ENCODE results near the gene TTC34. TPM values are rescaled to one million over a fixed set of nuclear protein-coding genes. Genes with fewer than 3 reads are reported as not detected.
A peak's percentile ranks its signal among the peaks of the same experiment; 100 is the strongest.

TTC34 gene
- total RNA-seq, 1 donor from 2014 or later, result 0.09 TPM

DNA sequence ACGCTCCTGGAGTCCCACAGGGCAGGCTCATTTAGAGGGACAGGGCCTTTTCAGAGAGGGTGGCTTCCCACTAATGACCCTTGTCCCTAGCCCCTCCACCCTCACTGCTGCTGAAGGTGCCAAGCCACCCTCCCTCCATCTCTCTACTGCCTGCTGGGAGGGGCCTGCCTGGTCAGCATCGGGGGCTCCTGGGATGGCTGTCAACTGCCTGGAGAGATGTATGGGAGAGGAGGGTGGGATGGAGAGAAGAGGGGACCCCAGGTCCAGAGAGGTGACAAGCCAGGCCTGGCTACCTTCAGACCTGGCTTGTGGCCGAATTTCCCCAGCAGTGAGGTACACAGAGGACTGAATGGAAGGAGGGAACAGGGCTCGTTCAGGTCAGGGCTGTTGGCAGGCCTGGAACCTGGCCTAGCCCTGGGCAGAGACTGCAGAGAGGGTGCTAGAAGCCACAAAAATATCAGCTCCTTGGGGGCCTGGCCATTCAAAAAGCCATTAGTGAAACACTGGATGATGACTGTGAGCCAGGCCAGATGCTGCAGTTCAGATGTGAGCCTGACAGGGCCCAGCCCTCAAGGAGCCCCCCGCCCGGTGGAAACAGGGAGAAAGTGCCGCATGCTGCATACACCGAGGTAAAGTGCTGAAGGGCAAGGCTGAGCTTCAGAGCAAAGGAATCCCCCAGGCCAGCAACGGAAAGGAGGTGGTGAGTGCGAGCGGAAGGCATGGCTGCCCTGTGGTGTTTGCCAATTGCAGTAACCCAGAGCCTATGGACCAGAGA lies 188.7 kb downstream of the TTC34 start:
- Histone ChIP-seq H3K4me2 (no peak overlapping the region), H3K9ac (no peak overlapping the region), H3F3A (ENCODE audit: low read depth) (peaks cover 14% of the 10 kb centered on the region), H3K79me2 (ENCODE audit: low read depth) (no peaks in the 10 kb centered on the region), H3K27ac (no peak overlapping the region), H4K20me1 (ENCODE audit: low read depth) (no peaks in the 10 kb centered on the region), H3K9me3 (ENCODE audit: low read depth) (no peaks in the 10 kb centered on the region), H3K4me1 (peaks cover 7% of the 10 kb centered on the region), H3K27me3 (peaks cover 20% of the 10 kb centered on the region), H2AFZ (replicated peaks) (no peak overlapping the region), H3K4me3 (no peak overlapping the region), H3K36me3 (no peaks in the 10 kb centered on the region)
- H3K36me3 Mint-ChIP-seq, result no peaks in the 10 kb centered on the region
- peaks cover 11% of the 10 kb centered on the region for H3K4me1 Mint-ChIP-seq
- TF ChIP-seq EZH2phosphoT487 (IDR thresholded peaks at IDR 0.05) (no peak), EZH2 (IDR thresholded peaks at IDR 0.05) (no peak)
- TF ChIP-seq, protein P1, sequence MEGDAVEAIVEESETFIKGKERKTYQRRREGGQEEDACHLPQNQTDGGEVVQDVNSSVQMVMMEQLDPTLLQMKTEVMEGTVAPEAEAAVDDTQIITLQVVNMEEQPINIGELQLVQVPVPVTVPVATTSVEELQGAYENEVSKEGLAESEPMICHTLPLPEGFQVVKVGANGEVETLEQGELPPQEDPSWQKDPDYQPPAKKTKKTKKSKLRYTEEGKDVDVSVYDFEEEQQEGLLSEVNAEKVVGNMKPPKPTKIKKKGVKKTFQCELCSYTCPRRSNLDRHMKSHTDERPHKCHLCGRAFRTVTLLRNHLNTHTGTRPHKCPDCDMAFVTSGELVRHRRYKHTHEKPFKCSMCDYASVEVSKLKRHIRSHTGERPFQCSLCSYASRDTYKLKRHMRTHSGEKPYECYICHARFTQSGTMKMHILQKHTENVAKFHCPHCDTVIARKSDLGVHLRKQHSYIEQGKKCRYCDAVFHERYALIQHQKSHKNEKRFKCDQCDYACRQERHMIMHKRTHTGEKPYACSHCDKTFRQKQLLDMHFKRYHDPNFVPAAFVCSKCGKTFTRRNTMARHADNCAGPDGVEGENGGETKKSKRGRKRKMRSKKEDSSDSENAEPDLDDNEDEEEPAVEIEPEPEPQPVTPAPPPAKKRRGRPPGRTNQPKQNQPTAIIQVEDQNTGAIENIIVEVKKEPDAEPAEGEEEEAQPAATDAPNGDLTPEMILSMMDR (IDR thresholded peaks at IDR 0.05), result no peak
- no peak for DNase-seq (ENCODE audit: low spot score)
- no peak overlapping the region for H3K27ac Mint-ChIP-seq
- peaks cover 10% of the 10 kb centered on the region for H3K27me3 Mint-ChIP-seq (ENCODE audit: insufficient read depth, low read depth)
- H3K4me3 Mint-ChIP-seq, result no peak overlapping the region
- peaks cover 29% of the 10 kb centered on the region for H3K9me3 Mint-ChIP-seq

DNA sequence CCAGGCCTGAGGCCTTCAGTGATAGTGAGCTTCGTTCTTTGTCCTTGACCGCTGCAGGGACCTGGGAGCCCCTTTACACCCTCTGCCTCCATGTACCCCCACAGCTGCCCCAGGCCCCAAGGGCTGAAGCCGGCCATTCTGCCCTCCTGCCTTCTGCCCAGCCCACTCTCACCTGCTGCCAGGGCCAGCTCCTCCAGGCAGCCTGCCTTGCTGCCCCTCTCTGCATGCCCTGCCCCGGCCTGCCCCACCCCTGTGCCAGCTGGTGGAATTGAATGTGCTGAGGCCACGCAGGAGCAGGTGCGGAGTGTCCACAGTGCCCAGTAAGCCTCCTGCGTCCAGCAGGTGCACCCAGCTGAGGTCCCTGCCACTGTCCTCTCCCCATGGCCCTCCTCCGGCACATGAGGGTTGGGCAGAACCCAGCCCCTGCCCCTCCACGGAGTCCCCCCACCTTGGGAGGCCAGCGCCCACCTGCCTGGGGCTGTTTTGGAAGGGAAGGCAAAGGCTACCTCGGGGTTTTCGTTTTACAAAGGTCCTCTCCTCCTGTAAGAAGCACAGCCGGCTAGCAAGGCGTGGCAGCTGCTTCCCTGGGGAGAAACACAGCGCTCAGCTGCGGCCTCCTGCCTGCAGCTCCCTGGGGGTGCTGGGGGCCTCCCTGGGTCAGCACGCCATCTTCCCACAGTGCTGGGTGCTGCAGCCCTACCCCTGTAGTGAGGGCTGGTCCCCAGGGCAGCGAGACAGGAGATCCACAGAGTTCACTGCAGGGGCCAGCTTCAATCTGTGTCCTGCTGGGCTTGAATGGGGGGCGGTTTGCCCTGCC lies 189.7 kb downstream of the TTC34 start:
- Histone ChIP-seq H3K79me2 (ENCODE audit: low read depth) (no peaks in the 10 kb centered on the region), H3K36me3 (no peaks in the 10 kb centered on the region), H3K9ac (no peak overlapping the region), H3F3A (ENCODE audit: low read depth) (peaks cover 14% of the 10 kb centered on the region), H2AFZ (replicated peaks) (no peak overlapping the region), H3K4me2 (peak overlapping the region; percentile 71), H3K4me1 (peaks cover 7% of the 10 kb centered on the region), H3K4me3 (no peak overlapping the region), H3K27ac (no peak overlapping the region), H3K27me3 (peaks cover 19% of the 10 kb centered on the region), H4K20me1 (ENCODE audit: low read depth) (no peaks in the 10 kb centered on the region), H3K9me3 (ENCODE audit: low read depth) (no peaks in the 10 kb centered on the region)
- Mint-ChIP-seq H3K4me3 (no peak overlapping the region), H3K9me3 (peaks cover 26% of the 10 kb centered on the region), H3K36me3 (no peaks in the 10 kb centered on the region), H3K27me3 (ENCODE audit: insufficient read depth, low read depth) (peaks cover 10% of the 10 kb centered on the region), H3K4me1 (peaks cover 10% of the 10 kb centered on the region), H3K27ac (no peak overlapping the region)
- DNase-seq (ENCODE audit: low spot score), result no peak
- TF ChIP-seq EZH2 (IDR thresholded peaks at IDR 0.05) (no peak), EZH2phosphoT487 (IDR thresholded peaks at IDR 0.05) (no peak)
- TF ChIP-seq, protein P1 (IDR thresholded peaks at IDR 0.05), result no peak

DNA sequence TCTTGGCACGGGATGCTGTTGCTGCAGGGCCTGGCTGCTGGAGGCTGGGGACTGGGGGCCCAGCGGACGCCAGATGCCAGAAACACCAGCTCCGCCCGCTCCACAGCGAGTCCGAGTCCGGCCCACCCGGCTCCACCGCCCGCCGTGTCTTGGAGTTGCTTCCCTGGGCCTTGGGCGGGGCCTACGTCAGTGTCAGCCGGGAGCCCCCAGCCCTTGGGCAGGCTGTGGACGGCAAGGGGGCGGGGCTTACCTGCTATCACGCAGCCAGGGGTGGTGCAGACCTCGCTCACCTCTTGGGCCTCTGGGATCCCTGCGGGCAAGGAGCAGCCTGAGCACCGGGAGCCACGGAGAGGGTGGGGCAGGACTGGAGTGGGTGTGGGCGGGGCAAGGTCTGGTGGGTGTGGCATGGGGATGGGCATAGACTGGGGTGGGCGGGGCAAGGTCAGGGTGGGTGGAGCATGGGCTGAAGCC lies 190.4 kb downstream of the TTC34 start:
- H3K9me3 Mint-ChIP-seq, result peaks cover 18% of the 10 kb centered on the region
- no peak overlapping the region for H3K4me3 Mint-ChIP-seq
- H3K36me3 Mint-ChIP-seq, result no peaks in the 10 kb centered on the region
- H2AFZ ChIP-seq (replicated peaks), result no peak overlapping the region
- H3K9me3 ChIP-seq (ENCODE audit: low read depth), result no peaks in the 10 kb centered on the region
- no peak overlapping the region for H3K9ac ChIP-seq
- H3F3A ChIP-seq (ENCODE audit: low read depth), result peaks cover 14% of the 10 kb centered on the region
- no peak overlapping the region for H3K27ac Mint-ChIP-seq
- no peaks in the 10 kb centered on the region for H3K79me2 ChIP-seq (ENCODE audit: low read depth)
- TF ChIP-seq, protein P1 (IDR thresholded peaks at IDR 0.05), result no peak
- no peak for TF ChIP-seq EZH2phosphoT487 (IDR thresholded peaks at IDR 0.05)
- TF ChIP-seq EZH2 (IDR thresholded peaks at IDR 0.05), result no peak
- no peaks in the 10 kb centered on the region for H3K36me3 ChIP-seq
- H3K27me3 ChIP-seq, result peaks cover 13% of the 10 kb centered on the region
- H3K27ac ChIP-seq, result no peak overlapping the region
- peak; percentile 84 for DNase-seq (ENCODE audit: low spot score)
- H4K20me1 ChIP-seq (ENCODE audit: low read depth), result no peaks in the 10 kb centered on the region
- H3K4me2 ChIP-seq, result peak overlapping the region; percentile 71
- H3K4me1 Mint-ChIP-seq, result peaks cover 10% of the 10 kb centered on the region
- peaks cover 10% of the 10 kb centered on the region for H3K27me3 Mint-ChIP-seq (ENCODE audit: insufficient read depth, low read depth)
- H3K4me3 ChIP-seq, result peak overlapping the region; percentile 33
- H3K4me1 ChIP-seq, result peaks cover 7% of the 10 kb centered on the region

All from neural progenitor cell (in vitro differentiated cells).